Stimulated activated CD8-positive, alpha-beta memory T cell treated with anti-CD3 and anti-CD28 coated beads, Interleukin-15, amount 100 ng/mL, for 48 hours (primary cell): ENCODE data around the gene PAPOLA.

Experiments
- DNase-seq, 2 donors: peaks; one replicate each; pipeline ENCODE4 v3.0.0-alpha.2; 2020; ENCODE audit warnings: low read depth in 2 of 2

The PAPOLA gene

GRCh38 chr14:96565811-96566210, 63.6 kb downstream of the PAPOLA start:
- no peak for DNase-seq

GRCh38 chr14:96567289-96567899, 65.2 kb downstream of the PAPOLA start:
- no peak for DNase-seq

- DNase-seq: no peak
Observed at GRCh38 chr14:96568621-96569020, 66.4 kb downstream of the PAPOLA start.

- DNase-seq: no peak
Observed at GRCh38 chr14:96571311-96571710, 69.1 kb downstream of the PAPOLA start.

- no peak for DNase-seq
Observed at GRCh38 chr14:96573473-96574100, 71.4 kb downstream of the PAPOLA start.

GRCh38 chr14:96574171-96574632, 72.0 kb downstream of the PAPOLA start:
- no peak for DNase-seq

- no peak for DNase-seq
Observed at GRCh38 chr14:96574633-96575632, 72.8 kb downstream of the PAPOLA start.

- DNase-seq: no peak
Observed at GRCh38 chr14:96576359-96576758, 74.2 kb downstream of the PAPOLA start.

GRCh38 chr14:96576937-96577336, 74.8 kb downstream of the PAPOLA start:
- DNase-seq: no peak

- no peak for DNase-seq
Observed at GRCh38 chr14:96578619-96579018, 76.4 kb downstream of the PAPOLA start.

- no peak for DNase-seq
Observed at GRCh38 chr14:96579358-96579757, 77.2 kb downstream of the PAPOLA start.

GRCh38 chr14:96579855-96580254, 77.7 kb downstream of the PAPOLA start:
- no peak for DNase-seq

GRCh38 chr14:96580566-96580965, 78.4 kb downstream of the PAPOLA start:
- DNase-seq: no peak

- DNase-seq: no peak
Observed at GRCh38 chr14:96581026-96581425, 78.8 kb downstream of the PAPOLA start.

- DNase-seq: no peak
Observed at GRCh38 chr14:96581902-96582301, 79.7 kb downstream of the PAPOLA start.

- no peak for DNase-seq
Observed at GRCh38 chr14:96582411-96582961, 80.3 kb downstream of the PAPOLA start.

GRCh38 chr14:96582995-96583394, 80.8 kb downstream of the PAPOLA start:
- no peak for DNase-seq

GRCh38 chr14:96583569-96584041, 81.4 kb downstream of the PAPOLA start:
- no peak for DNase-seq

GRCh38 chr14:96584199-96584906, 82.2 kb downstream of the PAPOLA start:
- DNase-seq: peak; percentile 9 to 15

GRCh38 chr14:96584907-96585671, 82.9 kb downstream of the PAPOLA start:
- DNase-seq: no peak

- no peak for DNase-seq
Observed at GRCh38 chr14:96585672-96586013, 83.5 kb downstream of the PAPOLA start.
